ENCODE results near the gene SATB2. TPM values are rescaled to one million over a fixed set of nuclear protein-coding genes. Genes with fewer than 3 reads are reported as not detected.

SATB2 gene
- total RNA-seq, 3 donors from 2014 or later: 125 to 328 (median 183) TPM

DNA sequence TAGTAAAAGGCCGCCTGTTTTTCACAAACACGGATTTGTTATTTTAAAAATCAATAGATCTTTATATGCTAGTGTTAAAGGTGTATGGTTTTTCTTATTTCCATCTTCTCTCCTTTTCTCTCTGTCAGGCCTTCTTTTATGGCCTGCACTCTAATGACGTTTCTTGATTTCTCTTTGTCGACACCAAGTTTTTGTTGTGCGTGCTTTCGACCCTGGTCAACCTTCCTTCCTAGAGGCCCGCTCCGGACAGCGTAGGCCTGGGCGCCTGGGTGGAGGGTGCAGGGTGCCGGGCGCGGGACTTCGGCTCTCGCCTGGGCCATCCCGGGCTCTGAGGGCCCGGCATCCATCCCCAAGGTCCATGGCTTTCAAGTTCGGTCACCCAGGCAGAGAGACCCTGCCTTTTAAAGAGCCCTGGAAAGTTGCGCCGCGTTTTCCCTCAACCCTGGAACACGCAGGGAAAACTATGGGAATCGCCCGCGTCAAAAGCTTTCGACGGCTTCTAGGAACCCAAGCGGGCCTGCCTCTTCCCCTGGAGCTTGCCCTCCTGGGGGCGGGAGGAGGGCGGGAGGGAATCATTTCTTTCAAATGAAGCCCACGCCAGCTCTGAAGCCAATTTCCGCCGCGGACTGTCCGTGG, 4.1 kb upstream of the SATB2 start:
- intact Hi-C loops (cut with DNase I, micrococcal nuclease): loop anchor here in 1 of 2 donors (10.0 kb wide), 1 partner anchor 1147 kb away; no protein-coding TSS in a partner anchor
- peak overlapping the region; percentile 49 for H3K4me3 ChIP-seq
- TF ChIP-seq, protein P1, sequence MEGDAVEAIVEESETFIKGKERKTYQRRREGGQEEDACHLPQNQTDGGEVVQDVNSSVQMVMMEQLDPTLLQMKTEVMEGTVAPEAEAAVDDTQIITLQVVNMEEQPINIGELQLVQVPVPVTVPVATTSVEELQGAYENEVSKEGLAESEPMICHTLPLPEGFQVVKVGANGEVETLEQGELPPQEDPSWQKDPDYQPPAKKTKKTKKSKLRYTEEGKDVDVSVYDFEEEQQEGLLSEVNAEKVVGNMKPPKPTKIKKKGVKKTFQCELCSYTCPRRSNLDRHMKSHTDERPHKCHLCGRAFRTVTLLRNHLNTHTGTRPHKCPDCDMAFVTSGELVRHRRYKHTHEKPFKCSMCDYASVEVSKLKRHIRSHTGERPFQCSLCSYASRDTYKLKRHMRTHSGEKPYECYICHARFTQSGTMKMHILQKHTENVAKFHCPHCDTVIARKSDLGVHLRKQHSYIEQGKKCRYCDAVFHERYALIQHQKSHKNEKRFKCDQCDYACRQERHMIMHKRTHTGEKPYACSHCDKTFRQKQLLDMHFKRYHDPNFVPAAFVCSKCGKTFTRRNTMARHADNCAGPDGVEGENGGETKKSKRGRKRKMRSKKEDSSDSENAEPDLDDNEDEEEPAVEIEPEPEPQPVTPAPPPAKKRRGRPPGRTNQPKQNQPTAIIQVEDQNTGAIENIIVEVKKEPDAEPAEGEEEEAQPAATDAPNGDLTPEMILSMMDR (IDR thresholded peaks at IDR 0.05): no peak
- DNase-seq (peak in 1 of 3 donors; percentile 49), ATAC-seq (no peak)
- H3K36me3 ChIP-seq (ENCODE audit: low read depth): no peaks in the 10 kb centered on the region
- H3K4me1 ChIP-seq (ENCODE audit: low read depth): peaks cover 10% of the 10 kb centered on the region
- no peaks in the 10 kb centered on the region for H3K9me3 ChIP-seq

DNA sequence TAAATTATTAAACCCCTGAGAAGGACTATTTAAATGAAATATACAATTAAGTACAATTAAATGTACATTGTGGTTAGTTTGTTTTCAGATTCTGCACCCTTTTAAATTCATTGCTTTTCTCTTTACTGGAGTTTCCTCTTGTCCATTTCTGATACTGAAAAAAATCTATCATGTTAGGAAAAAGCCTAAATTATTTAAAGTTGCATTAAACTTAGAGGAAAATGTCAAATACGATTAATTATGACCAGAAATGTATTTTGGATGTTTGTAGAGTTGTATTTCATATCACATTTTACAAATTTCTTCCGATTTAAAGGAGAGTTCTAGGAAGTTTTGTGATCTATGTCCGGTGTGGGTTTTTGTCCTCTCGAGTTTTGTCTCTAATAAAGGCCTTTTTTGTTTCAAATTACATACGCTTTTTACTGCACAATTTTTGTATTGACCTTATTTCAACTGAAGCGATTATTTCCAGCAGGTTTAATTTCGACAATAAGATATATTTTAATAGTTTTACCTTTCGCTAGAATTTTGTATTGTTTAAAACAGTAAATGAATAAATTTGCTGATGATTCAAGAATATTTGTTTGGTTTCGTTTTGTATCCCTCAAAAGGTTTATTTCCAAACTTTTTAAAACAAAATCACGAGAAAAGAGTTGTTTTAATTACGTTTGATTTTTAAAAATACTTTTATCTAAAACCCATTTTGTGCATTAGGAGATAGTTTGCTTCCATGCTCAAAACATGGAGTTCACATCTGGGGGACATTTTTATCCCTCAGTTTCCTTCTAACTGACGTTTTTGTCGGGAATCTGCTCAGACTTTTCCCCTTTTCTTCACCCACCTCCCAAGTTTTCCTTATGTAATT, 3.3 kb upstream of the SATB2 start:
- Histone ChIP-seq H3K9me3 (no peaks in the 10 kb centered on the region), H3K36me3 (ENCODE audit: low read depth) (no peaks in the 10 kb centered on the region), H3K4me3 (peak overlapping the region; percentile 49), H3K4me1 (ENCODE audit: low read depth) (peaks cover 8% of the 10 kb centered on the region)
- TF ChIP-seq, protein P1 (IDR thresholded peaks at IDR 0.05): no peak
- intact Hi-C loops (cut with DNase I, micrococcal nuclease): loop anchor here in 1 of 2 donors (10.0 kb wide), 1 partner anchor 1146 kb away; no protein-coding TSS in a partner anchor
- no peak for DNase-seq
- no peak for ATAC-seq

DNA sequence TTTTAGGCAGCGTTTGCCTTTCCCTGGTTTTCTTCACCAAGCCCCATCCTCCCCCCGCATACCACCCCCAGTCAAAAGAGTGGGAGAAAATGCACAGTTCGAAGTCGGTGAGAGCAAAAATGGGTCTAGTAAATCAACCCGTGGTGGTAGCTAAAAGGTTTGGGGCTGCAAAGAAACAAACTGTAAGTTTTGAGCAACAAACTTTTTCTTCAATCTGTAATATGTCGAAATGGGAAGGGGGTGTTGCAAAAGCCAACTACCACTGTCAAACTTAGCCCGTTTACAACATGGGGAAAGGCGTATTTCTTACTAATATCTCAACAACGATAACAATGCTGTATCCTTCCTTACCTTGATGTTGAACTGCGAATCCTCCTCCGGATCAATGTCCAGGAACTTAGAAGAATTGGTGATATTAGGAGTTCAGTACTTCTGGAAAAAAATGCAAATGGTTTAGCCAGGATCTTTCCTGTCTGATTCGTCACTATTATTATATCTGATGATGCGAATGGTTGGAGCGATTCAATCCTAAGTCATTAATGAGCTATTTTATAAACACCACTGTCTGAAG, 2.4 kb upstream of the SATB2 start:
- Histone ChIP-seq H3K4me1 (ENCODE audit: low read depth) (peaks cover 8% of the 10 kb centered on the region), H3K4me3 (peak overlapping the region; percentile 65), H3K9me3 (no peaks in the 10 kb centered on the region), H3K36me3 (ENCODE audit: low read depth) (no peaks in the 10 kb centered on the region)
- intact Hi-C loops (cut with DNase I, micrococcal nuclease): loop anchor here in 1 of 2 donors (10.0 kb wide), 1 partner anchor 1145 kb away; no protein-coding TSS in a partner anchor
- DNase-seq (no peak), ATAC-seq (no peak)
- TF ChIP-seq, protein P1 (IDR thresholded peaks at IDR 0.05): no peak

DNA sequence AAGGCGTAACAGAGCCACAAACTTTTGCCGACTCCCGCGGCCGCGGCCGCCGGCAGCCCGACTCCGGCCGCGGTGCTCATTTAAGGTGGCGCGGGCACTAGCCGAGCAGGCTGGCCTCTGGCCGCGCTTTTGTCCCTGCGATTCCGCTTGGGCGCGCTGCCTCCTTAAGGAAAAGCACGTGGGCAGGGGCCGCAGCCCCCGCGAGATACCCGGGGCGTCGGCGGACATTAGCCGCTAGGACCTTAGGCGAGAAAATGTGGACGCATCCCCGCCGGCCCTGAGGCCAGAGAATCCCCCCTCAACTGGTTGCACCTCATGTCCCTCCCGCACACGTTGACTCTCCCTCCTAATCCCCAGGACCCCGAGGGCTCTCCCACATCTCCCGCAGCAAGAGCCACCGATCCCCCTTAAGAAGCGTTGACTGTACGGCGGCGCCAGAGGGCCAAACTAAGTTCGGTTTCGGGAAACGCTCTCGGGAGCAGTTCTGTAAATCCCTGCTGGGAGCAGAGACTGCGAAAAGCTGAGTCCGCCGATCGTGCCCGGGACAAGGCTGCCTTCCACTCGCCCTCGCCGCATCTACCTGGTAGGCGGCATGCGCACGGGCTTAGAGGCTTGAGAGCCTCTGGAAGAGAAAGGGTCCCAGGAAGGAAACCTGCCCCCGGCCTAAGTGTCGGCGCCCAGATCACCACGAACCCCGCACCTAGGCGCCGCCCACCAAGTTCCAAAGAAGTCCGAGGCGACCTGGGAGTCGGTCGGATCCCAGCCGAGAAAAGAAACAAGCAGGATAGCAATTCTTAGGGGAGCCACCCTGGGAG, 1.8 kb upstream of the SATB2 start:
- Histone ChIP-seq H3K4me1 (ENCODE audit: low read depth) (peaks cover 8% of the 10 kb centered on the region), H3K4me3 (peak overlapping the region; percentile 65), H3K9me3 (no peaks in the 10 kb centered on the region), H3K36me3 (ENCODE audit: low read depth) (no peaks in the 10 kb centered on the region)
- ATAC-seq: peak; percentile 18
- TF ChIP-seq, protein P1 (IDR thresholded peaks at IDR 0.05): no peak
- peak; percentile 80 to 86 (median 85) for DNase-seq
- intact Hi-C loops (cut with DNase I, micrococcal nuclease): loop anchor here in 1 of 2 donors (10.0 kb wide), 1 partner anchor 1145 kb away; no protein-coding TSS in a partner anchor

DNA sequence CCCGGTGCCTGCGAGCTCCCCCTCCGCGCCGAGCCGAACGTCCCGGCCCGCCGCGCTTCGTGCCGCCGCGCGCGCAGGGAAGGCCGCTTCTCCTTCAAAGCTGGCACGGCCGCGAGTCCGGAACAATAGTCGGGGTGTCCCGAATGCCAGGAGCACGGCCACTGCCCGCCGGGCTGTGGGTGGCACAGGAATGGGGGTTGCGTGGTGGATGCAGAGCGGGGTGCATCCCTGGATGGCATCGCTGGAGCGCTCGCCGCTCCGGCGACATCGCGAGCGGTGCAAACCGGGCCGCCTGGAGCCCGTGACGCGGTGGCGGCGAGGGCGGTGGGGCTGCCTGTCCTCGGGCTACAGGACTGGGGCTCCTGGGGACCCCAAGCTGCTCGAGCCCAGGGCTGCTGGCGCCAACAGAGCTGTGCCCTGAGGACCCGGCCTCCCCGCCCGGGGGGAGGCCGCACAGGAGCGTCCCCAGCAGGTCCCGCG, 1.1 kb upstream of the SATB2 start:
- Histone ChIP-seq H3K4me3 (peak overlapping the region; percentile 65), H3K4me1 (ENCODE audit: low read depth) (peaks cover 6% of the 10 kb centered on the region), H3K36me3 (ENCODE audit: low read depth) (no peaks in the 10 kb centered on the region), H3K9me3 (no peaks in the 10 kb centered on the region)
- DNase-seq (peak in 2 of 3 donors; percentile 57 to 73), ATAC-seq (peak; percentile 0)
- intact Hi-C loops (cut with DNase I, micrococcal nuclease): no loop called here
- TF ChIP-seq, protein P1 (IDR thresholded peaks at IDR 0.05): no peak
